Measurements from ENCODE around the gene TAF4. TPM values are rescaled to one million over a fixed set of nuclear protein-coding genes. Genes with fewer than 3 reads are reported as not detected.

The TAF4 gene
- total RNA-seq, 1 donor from 2014 or later: 9.6 TPM

DNA sequence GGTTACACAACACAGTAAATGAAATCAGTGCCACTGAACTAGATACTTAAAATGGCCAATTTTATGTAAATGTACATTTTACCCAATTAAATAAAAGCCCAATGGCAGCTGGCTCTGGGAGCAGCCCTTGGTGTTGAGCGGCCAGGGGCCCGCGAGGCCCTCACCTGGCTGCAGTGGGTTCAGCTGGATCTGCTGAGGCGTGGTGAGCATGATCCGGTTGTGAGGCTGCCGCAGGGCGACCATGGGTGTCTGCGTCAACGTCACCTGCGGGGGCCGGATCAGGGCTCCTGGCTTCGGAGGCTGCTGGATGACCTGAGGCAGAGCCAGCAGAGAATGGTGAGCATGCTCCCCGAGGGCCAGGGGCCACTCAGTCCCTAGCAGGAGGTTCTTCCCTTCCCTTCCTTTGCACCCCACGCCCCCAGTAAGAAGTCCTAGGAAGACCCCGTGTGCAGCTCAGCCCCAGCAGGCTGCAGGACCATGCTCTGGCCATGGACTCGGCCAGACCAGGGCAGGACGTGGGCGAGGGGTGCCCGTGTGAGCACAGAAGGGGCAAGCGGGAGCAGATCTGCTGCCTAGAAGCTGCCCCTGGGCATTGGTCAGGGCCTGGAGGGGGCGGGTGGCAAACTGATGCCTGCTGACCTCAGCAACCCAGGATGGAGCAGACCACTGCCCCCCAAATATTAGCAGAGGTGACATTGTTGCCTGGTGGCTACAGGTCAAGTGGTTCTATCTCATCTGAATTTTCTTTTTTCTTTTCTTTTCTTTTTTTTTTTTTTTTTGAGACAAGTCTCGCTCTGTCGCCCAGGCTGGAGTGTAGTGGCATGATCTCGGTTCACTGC lies 61.9 kb downstream of the TAF4 start:
- no peak for DNase-seq (ENCODE audit: extremely low spot score in 2 of 2)
- no peaks in the 10 kb centered on the region for H3K9me3 ChIP-seq
- TF ChIP-seq POLR2A (IDR thresholded peaks at IDR 0.05): no peak
- no peaks in the 10 kb centered on the region for H3K4me1 ChIP-seq
- no peaks in the 10 kb centered on the region for H3K27me3 ChIP-seq
- peaks cover 3 to 86% of the 10 kb centered on the region in 2 donors for H3K36me3 ChIP-seq
- intact Hi-C loops (cut with DNase I): no loop called here
- no peak overlapping the region for H3K4me3 ChIP-seq
- H3K27ac ChIP-seq: no peak overlapping the region

DNA sequence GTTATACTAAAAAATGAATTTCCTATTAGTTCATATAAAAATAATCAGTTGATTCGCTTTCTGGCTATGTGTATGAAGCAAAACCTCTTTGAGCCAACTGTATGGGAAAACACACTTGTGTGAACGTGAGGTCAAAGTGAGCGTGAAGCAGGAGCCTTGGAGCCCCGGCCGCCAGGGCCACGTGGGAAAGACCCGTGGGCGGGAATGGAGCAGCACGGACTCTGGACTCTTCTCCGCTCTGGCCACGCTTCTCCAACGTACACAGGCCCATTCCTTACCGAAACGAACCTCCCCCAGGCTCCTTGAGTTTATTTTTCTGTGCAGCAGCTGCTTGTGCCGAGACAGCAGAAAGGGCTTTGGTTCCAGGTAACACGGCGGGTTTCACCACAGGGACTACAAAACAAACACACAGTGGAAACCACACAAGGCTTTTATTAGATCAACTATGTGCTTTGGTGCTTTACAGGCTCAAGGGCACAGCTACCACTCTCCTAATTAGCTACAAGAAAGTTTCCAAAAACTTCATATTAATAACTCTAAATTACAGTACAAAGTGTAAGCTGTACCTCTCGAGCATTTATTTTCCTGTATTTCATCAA lies 62.7 kb downstream of the TAF4 start:
- TF ChIP-seq POLR2A (IDR thresholded peaks at IDR 0.05) (no peak), POLR2AphosphoS5 (IDR thresholded peaks at IDR 0.05; ENCODE audit: insufficient read depth in 1 of 2, low read depth in 1 of 2) (no peak)
- TF ChIP-seq, protein P1, sequence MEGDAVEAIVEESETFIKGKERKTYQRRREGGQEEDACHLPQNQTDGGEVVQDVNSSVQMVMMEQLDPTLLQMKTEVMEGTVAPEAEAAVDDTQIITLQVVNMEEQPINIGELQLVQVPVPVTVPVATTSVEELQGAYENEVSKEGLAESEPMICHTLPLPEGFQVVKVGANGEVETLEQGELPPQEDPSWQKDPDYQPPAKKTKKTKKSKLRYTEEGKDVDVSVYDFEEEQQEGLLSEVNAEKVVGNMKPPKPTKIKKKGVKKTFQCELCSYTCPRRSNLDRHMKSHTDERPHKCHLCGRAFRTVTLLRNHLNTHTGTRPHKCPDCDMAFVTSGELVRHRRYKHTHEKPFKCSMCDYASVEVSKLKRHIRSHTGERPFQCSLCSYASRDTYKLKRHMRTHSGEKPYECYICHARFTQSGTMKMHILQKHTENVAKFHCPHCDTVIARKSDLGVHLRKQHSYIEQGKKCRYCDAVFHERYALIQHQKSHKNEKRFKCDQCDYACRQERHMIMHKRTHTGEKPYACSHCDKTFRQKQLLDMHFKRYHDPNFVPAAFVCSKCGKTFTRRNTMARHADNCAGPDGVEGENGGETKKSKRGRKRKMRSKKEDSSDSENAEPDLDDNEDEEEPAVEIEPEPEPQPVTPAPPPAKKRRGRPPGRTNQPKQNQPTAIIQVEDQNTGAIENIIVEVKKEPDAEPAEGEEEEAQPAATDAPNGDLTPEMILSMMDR (IDR thresholded peaks at IDR 0.05): no peak
- Histone ChIP-seq H3K36me3 (peaks cover 3 to 86% of the 10 kb centered on the region in 2 donors), H3K4me1 (no peaks in the 10 kb centered on the region), H3K27me3 (no peaks in the 10 kb centered on the region), H3K4me3 (no peak overlapping the region), H3K27ac (no peak overlapping the region), H3K9me3 (no peaks in the 10 kb centered on the region)
- intact Hi-C loops (cut with DNase I): no loop called here
- no peak for DNase-seq (ENCODE audit: extremely low spot score in 2 of 2)

DNA sequence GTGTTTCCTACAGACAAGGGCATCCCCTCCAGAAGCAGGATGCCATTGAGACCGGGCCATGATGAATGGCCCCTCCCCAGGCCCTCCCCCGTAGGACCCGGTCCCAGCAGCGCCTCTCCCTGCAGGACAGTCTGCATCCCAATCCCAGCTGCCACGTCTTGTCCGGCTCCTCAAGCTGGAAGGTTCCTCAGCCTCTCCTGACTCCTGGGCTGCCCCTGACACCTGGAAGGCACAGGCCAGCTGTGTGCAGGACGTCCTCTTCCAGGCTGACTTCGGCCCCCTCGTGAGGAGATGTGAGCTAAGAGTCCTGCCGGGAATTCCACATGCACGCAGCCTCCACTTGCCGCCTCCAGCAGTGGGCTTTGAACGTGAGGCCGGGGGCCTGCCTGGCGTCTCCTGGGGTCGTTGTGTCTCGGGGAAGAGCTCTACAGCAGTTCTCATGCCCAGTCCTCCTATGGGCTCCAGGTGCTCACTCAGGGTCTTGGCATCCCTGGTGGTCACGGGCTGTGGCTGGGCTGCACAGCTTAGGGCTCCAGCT lies 64.4 kb downstream of the TAF4 start:
- no peaks in the 10 kb centered on the region for H3K27me3 ChIP-seq
- DNase-seq (ENCODE audit: extremely low spot score in 2 of 2): no peak
- intact Hi-C loops (cut with DNase I): no loop called here
- H3K9me3 ChIP-seq: no peaks in the 10 kb centered on the region
- H3K36me3 ChIP-seq: peaks cover 3 to 73% of the 10 kb centered on the region in 2 donors
- no peak overlapping the region for H3K27ac ChIP-seq
- no peak overlapping the region for H3K4me3 ChIP-seq
- H3K4me1 ChIP-seq: no peaks in the 10 kb centered on the region
- no peak for TF ChIP-seq POLR2A (IDR thresholded peaks at IDR 0.05)
- TF ChIP-seq POLR2AphosphoS5 (IDR thresholded peaks at IDR 0.05; ENCODE audit: insufficient read depth in 1 of 2, low read depth in 1 of 2): no peak
- TF ChIP-seq, protein P1 (IDR thresholded peaks at IDR 0.05): no peak

DNA sequence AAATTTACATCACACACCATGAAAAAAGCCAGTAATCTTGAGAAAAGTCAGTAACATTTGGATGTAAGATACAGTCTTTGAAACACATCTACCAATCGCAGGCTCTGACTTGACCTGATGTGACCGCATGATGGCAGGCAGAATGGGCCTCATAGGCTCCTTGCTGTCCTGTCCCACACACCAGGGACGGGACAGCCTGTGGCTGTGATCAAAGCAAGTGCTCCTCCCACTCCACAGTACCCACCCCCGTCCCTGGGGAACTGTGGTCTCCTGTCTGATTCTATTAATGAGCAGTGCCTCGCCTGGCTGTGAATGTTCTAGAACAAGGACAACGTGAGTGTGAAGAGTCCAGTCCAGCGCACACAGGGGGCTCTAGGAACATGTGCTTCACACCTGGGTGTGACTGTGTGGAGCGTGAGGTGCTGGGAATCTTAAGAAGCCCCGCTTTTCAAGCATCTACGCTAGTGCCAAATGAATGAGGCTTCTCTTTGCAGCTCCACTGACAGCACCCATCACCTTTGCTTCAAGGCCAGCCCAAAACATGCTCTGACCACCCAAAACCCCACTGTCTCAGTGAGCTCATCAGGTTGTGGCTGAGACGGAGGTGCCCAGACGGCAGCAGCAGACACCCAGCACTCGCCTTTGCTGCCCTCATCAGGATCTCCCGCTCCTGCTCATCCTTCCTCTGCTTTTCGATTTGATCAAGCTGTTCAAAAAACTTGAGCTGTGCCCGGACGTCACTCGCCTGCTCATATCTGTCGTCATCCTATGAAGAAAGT lies 67.1 kb downstream of the TAF4 start:
- DNase-seq (ENCODE audit: extremely low spot score in 2 of 2): no peak
- Histone ChIP-seq H3K36me3 (peaks cover 3 to 70% of the 10 kb centered on the region in 2 donors), H3K27me3 (no peaks in the 10 kb centered on the region), H3K9me3 (no peaks in the 10 kb centered on the region), H3K4me1 (no peaks in the 10 kb centered on the region), H3K4me3 (no peak overlapping the region), H3K27ac (no peak overlapping the region)
- intact Hi-C loops (cut with DNase I): no loop called here
- TF ChIP-seq POLR2AphosphoS5 (IDR thresholded peaks at IDR 0.05; ENCODE audit: insufficient read depth in 1 of 2, low read depth in 1 of 2) (no peak), POLR2A (IDR thresholded peaks at IDR 0.05) (no peak)
- TF ChIP-seq, protein P1 (IDR thresholded peaks at IDR 0.05): no peak

DNA sequence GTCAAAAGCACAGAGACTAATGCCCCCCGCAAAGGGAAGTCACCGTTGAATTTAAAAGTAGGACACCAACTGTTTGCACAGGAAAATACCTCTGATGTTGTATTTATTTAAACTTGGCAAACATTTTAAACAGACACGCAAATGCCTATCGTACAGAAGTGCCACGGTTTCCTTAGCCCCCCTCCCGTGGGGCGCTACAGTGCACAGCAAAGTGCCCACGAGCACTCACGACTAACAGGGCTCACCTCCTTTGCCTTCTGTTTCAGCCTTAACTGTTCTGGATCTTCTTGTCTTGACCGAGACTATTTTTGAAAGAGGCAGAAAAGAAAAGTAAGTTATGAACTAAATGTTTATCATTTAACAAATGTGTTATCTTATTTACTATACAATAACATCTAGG lies 67.8 kb downstream of the TAF4 start:
- Histone ChIP-seq H3K9me3 (no peaks in the 10 kb centered on the region), H3K4me3 (no peak overlapping the region), H3K36me3 (peaks cover 3 to 72% of the 10 kb centered on the region in 2 donors), H3K4me1 (no peaks in the 10 kb centered on the region), H3K27me3 (no peaks in the 10 kb centered on the region), H3K27ac (no peak overlapping the region)
- no peak for DNase-seq (ENCODE audit: extremely low spot score in 2 of 2)
- TF ChIP-seq POLR2A (IDR thresholded peaks at IDR 0.05) (no peak), POLR2AphosphoS5 (IDR thresholded peaks at IDR 0.05; ENCODE audit: insufficient read depth in 1 of 2, low read depth in 1 of 2) (no peak)
- TF ChIP-seq, protein P1 (IDR thresholded peaks at IDR 0.05): no peak
- intact Hi-C loops (cut with DNase I): no loop called here

Measured in vagina (tissue), 2 donors.